Measurements from ENCODE around the gene CAMK2N2.
"Not testable (repeated sequence)": the region's sequence is repeated elsewhere in the genome, so short reads cannot be mapped to it uniquely, and the experiment has no call there.

Gene CAMK2N2

GRCh38 chr3:184289426-184289938 is 28.1 kb upstream of the CAMK2N2 start:
- no peak overlapping the region for H3K4me3 Mint-ChIP-seq
- H3K27me3 Mint-ChIP-seq: peaks cover 19% of the 10 kb centered on the region
- DNase-seq: peak; percentile 81
- H3K4me1 Mint-ChIP-seq (ENCODE audit: low read depth): peaks cover 2% of the 10 kb centered on the region
- no peaks in the 10 kb centered on the region for H3K9me3 Mint-ChIP-seq
- no peak overlapping the region for H3K27ac Mint-ChIP-seq
- H3K36me3 Mint-ChIP-seq (ENCODE audit: low read depth): no peaks in the 10 kb centered on the region

GRCh38 chr3:184284696-184285095 is 23.3 kb upstream of the CAMK2N2 start:
- Mint-ChIP-seq H3K4me3 (no peak overlapping the region), H3K4me1 (ENCODE audit: low read depth) (peaks cover 2% of the 10 kb centered on the region), H3K27me3 (peaks cover 19% of the 10 kb centered on the region), H3K36me3 (ENCODE audit: low read depth) (no peaks in the 10 kb centered on the region), H3K27ac (no peak overlapping the region), H3K9me3 (no peaks in the 10 kb centered on the region)
- DNase-seq: no peak

GRCh38 chr3:184283681-184284080 is 22.3 kb upstream of the CAMK2N2 start:
- H3K9me3 Mint-ChIP-seq: no peaks in the 10 kb centered on the region
- peaks cover 13% of the 10 kb centered on the region for H3K27me3 Mint-ChIP-seq
- no peak overlapping the region for H3K4me3 Mint-ChIP-seq
- no peak overlapping the region for H3K27ac Mint-ChIP-seq
- H3K4me1 Mint-ChIP-seq (ENCODE audit: low read depth): no peaks in the 10 kb centered on the region
- no peaks in the 10 kb centered on the region for H3K36me3 Mint-ChIP-seq (ENCODE audit: low read depth)
- DNase-seq: no peak

- Mint-ChIP-seq H3K27me3 (peaks cover 15% of the 10 kb centered on the region), H3K4me3 (no peak overlapping the region), H3K36me3 (ENCODE audit: low read depth) (no peaks in the 10 kb centered on the region), H3K9me3 (no peaks in the 10 kb centered on the region), H3K4me1 (ENCODE audit: low read depth) (no peaks in the 10 kb centered on the region), H3K27ac (no peak overlapping the region)
- DNase-seq: no peak
Observed at GRCh38 chr3:184282941-184283340, 21.6 kb upstream of the CAMK2N2 start.

GRCh38 chr3:184277366-184277765 is 16.0 kb upstream of the CAMK2N2 start:
- Mint-ChIP-seq H3K9me3 (no peaks in the 10 kb centered on the region), H3K36me3 (ENCODE audit: low read depth) (no peaks in the 10 kb centered on the region), H3K4me3 (no peak overlapping the region), H3K4me1 (ENCODE audit: low read depth) (peaks cover 6% of the 10 kb centered on the region), H3K27me3 (peaks cover 40% of the 10 kb centered on the region), H3K27ac (no peak overlapping the region)
- no peak for DNase-seq

GRCh38 chr3:184275961-184276910 is 14.9 kb upstream of the CAMK2N2 start, which contains the start of gene ECE2:
Gene ECE2, plus strand, starts transcription at chr3:184276022. Its CDS starts 132 bp downstream, at chr3:184276154.
- Mint-ChIP-seq H3K27me3 (peaks cover 48% of the 10 kb centered on the region), H3K36me3 (ENCODE audit: low read depth) (no peaks in the 10 kb centered on the region), H3K27ac (no peak within 1 kb of the TSS), H3K9me3 (no peaks in the 10 kb centered on the region), H3K4me1 (ENCODE audit: low read depth) (peaks cover 6% of the 10 kb centered on the region), H3K4me3 (no peak within 1 kb of the TSS)
- no peak for DNase-seq

GRCh38 chr3:184275381-184275701 is 14.0 kb upstream of the CAMK2N2 start:
- no peak overlapping the region for H3K4me3 Mint-ChIP-seq
- H3K27me3 Mint-ChIP-seq: peaks cover 54% of the 10 kb centered on the region
- no peak for DNase-seq
- no peak overlapping the region for H3K27ac Mint-ChIP-seq
- peaks cover 6% of the 10 kb centered on the region for H3K4me1 Mint-ChIP-seq (ENCODE audit: low read depth)
- H3K36me3 Mint-ChIP-seq (ENCODE audit: low read depth): no peaks in the 10 kb centered on the region
- no peaks in the 10 kb centered on the region for H3K9me3 Mint-ChIP-seq

- H3K9me3 Mint-ChIP-seq: no peaks in the 10 kb centered on the region
- H3K4me3 Mint-ChIP-seq: no peak overlapping the region
- H3K4me1 Mint-ChIP-seq (ENCODE audit: low read depth): peaks cover 6% of the 10 kb centered on the region
- H3K36me3 Mint-ChIP-seq (ENCODE audit: low read depth): no peaks in the 10 kb centered on the region
- H3K27me3 Mint-ChIP-seq: peaks cover 54% of the 10 kb centered on the region
- DNase-seq: no peak
- H3K27ac Mint-ChIP-seq: no peak overlapping the region
Observed at GRCh38 chr3:184272269-184272668, 10.9 kb upstream of the CAMK2N2 start.

- H3K27ac Mint-ChIP-seq; DNase-seq; H3K4me1 Mint-ChIP-seq (ENCODE audit: low read depth); H3K4me3 Mint-ChIP-seq; H3K36me3 Mint-ChIP-seq (ENCODE audit: low read depth); H3K9me3 Mint-ChIP-seq: not testable (repeated sequence)
- peaks cover 59% of the 10 kb centered on the region for H3K27me3 Mint-ChIP-seq
Observed at GRCh38 chr3:184267249-184267648, 5.9 kb upstream of the CAMK2N2 start.

GRCh38 chr3:184262764-184263179 is 1.4 kb upstream of the CAMK2N2 start:
- no peaks in the 10 kb centered on the region for H3K9me3 Mint-ChIP-seq
- DNase-seq: no peak
- peak overlapping the region; percentile 26 for H3K27ac Mint-ChIP-seq
- H3K4me3 Mint-ChIP-seq: peak overlapping the region; percentile 83
- H3K27me3 Mint-ChIP-seq: peaks cover 61% of the 10 kb centered on the region
- H3K36me3 Mint-ChIP-seq (ENCODE audit: low read depth): peaks cover 12% of the 10 kb centered on the region
- peaks cover 24% of the 10 kb centered on the region for H3K4me1 Mint-ChIP-seq (ENCODE audit: low read depth)

- Mint-ChIP-seq H3K4me3 (peak overlapping the region; percentile 83), H3K36me3 (ENCODE audit: low read depth) (peaks cover 12% of the 10 kb centered on the region), H3K9me3 (no peaks in the 10 kb centered on the region), H3K27me3 (peaks cover 54% of the 10 kb centered on the region), H3K4me1 (ENCODE audit: low read depth) (peaks cover 24% of the 10 kb centered on the region), H3K27ac (peak overlapping the region; percentile 72)
- no peak for DNase-seq
Observed at GRCh38 chr3:184261854-184262763, 756 bp upstream of the CAMK2N2 start.

GRCh38 chr3:184260724-184261269 is 556 bp downstream of the CAMK2N2 start:
- H3K9me3 Mint-ChIP-seq: no peaks in the 10 kb centered on the region
- DNase-seq: no peak
- peak overlapping the region; percentile 76 for H3K27ac Mint-ChIP-seq
- peaks cover 48% of the 10 kb centered on the region for H3K27me3 Mint-ChIP-seq
- peaks cover 12% of the 10 kb centered on the region for H3K36me3 Mint-ChIP-seq (ENCODE audit: low read depth)
- peak overlapping the region; percentile 67 for H3K4me3 Mint-ChIP-seq
- H3K4me1 Mint-ChIP-seq (ENCODE audit: low read depth): peaks cover 26% of the 10 kb centered on the region

- H3K27ac Mint-ChIP-seq: peak overlapping the region; percentile 76
- H3K9me3 Mint-ChIP-seq: peaks cover 2% of the 10 kb centered on the region
- H3K4me3 Mint-ChIP-seq: peak overlapping the region; percentile 67
- DNase-seq: peak; percentile 59
- peaks cover 45% of the 10 kb centered on the region for H3K27me3 Mint-ChIP-seq
- H3K36me3 Mint-ChIP-seq (ENCODE audit: low read depth): peaks cover 12% of the 10 kb centered on the region
- H3K4me1 Mint-ChIP-seq (ENCODE audit: low read depth): peaks cover 33% of the 10 kb centered on the region
Observed at GRCh38 chr3:184259878-184260723, 1.3 kb downstream of the CAMK2N2 start.
